NT2/D1 (cell line): Measurements from ENCODE around the gene FAM234B.

Experiments used
- YY1 ChIP-seq: IDR thresholded peaks from 2 replicates; pipeline ENCODE4 v1.6.1; 2011; ENCODE audit not compliant: insufficient read length, insufficient read depth
- ZNF274 ChIP-seq: IDR thresholded peaks from 2 replicates; pipeline ENCODE4 v1.6.1; 2011; ENCODE audit warnings: mild to moderate bottlenecking, low read depth, low read length

DNA sequence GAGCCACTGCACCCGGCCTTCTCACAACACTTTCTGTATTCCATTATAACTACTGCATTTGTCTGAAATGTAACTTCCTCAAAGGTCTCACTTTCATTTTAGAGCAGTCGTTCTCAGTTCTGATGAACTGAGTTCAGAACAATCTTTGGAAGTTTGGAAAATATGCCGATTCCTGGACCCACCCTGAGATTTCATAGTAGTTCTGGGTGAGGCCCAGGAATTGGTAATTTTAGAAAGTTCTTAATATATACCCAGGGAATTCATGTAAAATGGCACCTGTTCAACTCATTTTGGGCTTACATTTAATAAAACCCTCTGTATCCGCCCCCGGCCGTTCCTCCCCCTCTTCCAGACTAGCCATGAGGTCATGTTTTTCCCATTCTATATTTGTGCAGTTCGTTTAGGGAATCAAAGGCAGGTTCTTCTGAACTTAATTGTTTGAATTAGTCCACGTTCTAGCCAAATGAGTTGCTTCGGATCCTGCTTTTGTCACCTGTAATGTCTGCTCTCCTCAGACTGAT is 53.4 kb downstream of the FAM234B start:
- TF ChIP-seq YY1 (no peak), ZNF274 (no peak)
